ENCODE measurements around the gene TCF7. TPM values are rescaled to one million over a fixed set of nuclear protein-coding genes. Genes with fewer than 3 reads are reported as not detected.
A peak's percentile ranks its signal among the peaks of the same experiment; 100 is the strongest.

Gene TCF7
- total RNA-seq, 4 donors from 2014 or later: 0.25 to 2.1 (median 0.66) TPM

DNA sequence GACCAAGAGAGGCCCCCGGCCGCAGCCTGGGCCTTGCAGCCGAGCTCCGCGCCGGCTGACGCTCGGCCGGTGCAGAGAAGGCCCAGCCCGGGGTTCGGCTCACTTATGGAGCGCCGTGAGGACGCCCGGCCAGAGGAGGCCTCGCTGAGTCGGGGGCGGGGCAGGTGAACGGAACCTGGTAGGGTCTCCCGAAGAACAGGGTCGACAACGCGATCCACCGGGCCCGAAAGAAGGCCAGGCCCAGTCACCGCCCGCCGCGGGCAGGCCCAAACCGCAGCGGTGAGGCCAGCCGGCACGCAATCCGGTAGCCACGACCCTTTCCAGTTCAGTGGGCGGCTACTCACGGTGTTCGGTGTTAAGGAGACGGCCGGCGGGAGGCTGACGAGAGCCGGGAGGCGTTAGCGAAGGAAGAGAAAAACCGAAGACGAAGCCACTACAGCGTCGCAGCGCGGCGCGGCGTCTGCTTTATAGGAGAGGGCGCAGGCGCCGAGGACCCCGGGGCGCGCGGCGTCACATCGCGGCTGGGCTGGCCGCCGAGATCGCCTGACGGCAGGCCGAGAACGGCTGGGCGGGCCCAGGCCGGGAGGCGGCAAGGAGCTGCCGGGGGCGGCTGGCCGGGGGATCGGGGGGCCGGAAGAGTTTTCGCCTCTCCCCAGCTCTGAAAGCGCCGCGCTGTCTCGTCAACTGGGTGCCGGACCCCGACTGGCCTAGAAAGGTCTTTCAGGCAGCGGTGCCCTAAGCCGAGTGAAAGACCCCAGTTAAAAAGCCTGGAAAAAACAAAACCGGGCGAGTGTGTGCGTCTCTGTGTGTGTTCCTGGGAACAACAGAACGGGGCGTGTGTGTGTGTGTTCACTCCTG, 62.3 kb downstream of the TCF7 start, which contains the start of gene SKP1:
TSS of gene SKP1 (minus strand) at position 440 of the 858 bp plus-strand sequence. CDS start 2,928 bp downstream, outside the sequence.
- TF ChIP-seq POLR2A (IDR thresholded peaks at IDR 0.05): peak; percentile 96 to 97
- TF ChIP-seq, protein P1, sequence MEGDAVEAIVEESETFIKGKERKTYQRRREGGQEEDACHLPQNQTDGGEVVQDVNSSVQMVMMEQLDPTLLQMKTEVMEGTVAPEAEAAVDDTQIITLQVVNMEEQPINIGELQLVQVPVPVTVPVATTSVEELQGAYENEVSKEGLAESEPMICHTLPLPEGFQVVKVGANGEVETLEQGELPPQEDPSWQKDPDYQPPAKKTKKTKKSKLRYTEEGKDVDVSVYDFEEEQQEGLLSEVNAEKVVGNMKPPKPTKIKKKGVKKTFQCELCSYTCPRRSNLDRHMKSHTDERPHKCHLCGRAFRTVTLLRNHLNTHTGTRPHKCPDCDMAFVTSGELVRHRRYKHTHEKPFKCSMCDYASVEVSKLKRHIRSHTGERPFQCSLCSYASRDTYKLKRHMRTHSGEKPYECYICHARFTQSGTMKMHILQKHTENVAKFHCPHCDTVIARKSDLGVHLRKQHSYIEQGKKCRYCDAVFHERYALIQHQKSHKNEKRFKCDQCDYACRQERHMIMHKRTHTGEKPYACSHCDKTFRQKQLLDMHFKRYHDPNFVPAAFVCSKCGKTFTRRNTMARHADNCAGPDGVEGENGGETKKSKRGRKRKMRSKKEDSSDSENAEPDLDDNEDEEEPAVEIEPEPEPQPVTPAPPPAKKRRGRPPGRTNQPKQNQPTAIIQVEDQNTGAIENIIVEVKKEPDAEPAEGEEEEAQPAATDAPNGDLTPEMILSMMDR (IDR thresholded peaks at IDR 0.05 in 4 of 5, conservative IDR thresholded peaks at IDR 0.05 in 1 of 5): no peak

DNA sequence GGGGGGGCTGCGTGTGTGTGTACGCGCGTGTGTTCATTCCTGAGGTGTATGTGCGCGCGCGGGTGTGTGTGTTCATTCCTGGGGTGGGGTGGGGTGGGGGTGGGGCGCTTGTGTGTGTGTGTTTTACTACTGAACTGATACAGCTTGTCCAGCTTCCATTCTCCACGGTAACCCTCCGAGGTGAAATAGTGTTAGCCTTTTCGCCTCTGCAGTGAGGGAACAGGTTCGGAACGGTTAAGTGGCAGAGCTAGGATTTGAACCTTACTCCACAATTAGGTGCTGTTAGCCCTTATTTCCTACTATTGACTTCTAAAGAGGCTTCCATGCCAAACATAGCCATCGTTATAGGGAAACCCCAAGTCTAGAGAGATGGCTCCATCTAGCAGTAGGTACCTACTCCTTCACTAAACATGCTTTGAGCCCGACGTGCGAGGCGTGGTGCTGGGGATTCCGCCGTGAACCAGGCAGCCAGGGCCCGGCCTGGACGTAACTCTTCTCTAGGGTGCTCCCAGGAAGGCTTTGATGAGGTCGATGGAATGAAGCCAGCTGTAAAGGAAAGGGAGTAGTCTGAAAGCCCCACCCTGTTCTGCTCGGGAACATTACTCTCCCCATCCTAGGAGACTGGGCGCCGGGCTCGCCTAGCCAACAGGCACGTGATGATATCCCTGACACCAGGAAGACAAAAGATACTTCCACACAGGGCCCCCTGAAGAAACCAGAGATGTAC, 63.1 kb downstream of the TCF7 start:
- peaks cover 37 to 38% of the 10 kb centered on the region in 2 donors for H3K4me1 ChIP-seq
- in situ Hi-C loops (cut with MboI; ENCODE audit: low sequenced_read_pairs in 4 of 4) (loop anchor here in 3 of 4 donors (25.0 kb wide), 1 partner anchor 410 kb away; no protein-coding TSS in a partner anchor), intact Hi-C loops (cut with DNase I; ENCODE audit: low total_unique reads) (loop anchor here (1.0 to 5.0 kb wide), 4 partner anchors 48 to 405 kb away; partner anchors contain the start of genes JADE2 and UBE2B)
- TF ChIP-seq POLR2A (IDR thresholded peaks at IDR 0.05): no peak
- TF ChIP-seq, protein P1 (IDR thresholded peaks at IDR 0.05 in 4 of 5, conservative IDR thresholded peaks at IDR 0.05 in 1 of 5): no peak
- H3K9me3 ChIP-seq: no peaks in the 10 kb centered on the region
- DNase-seq (peak in 1 of 2 donors; percentile 78), ATAC-seq (peak; percentile 52 to 63)
- no peaks in the 10 kb centered on the region for H3K27me3 ChIP-seq
- peak overlapping the region; percentile 96 to 99 (median 98) for H3K4me3 ChIP-seq
- H3K36me3 ChIP-seq: peaks cover 0 to 11% of the 10 kb centered on the region in 2 donors
- peak overlapping the region; percentile 93 to 99 (median 96) for H3K27ac ChIP-seq

More for the DNA sequence above, 62.3 kb downstream of the TCF7 start, which contains the start of gene SKP1:
- in situ Hi-C loops (cut with MboI; ENCODE audit: low sequenced_read_pairs in 4 of 4) (loop anchor here in 3 of 4 donors (25.0 kb wide), 1 partner anchor 411 kb away; no protein-coding TSS in a partner anchor), intact Hi-C loops (cut with DNase I; ENCODE audit: low total_unique reads) (loop anchor here (1.0 to 5.0 kb wide), 4 partner anchors 49 to 406 kb away; partner anchors contain the start of genes JADE2 and UBE2B)
- Histone ChIP-seq H3K27ac (peak within 1 kb of the TSS; percentile 93 to 99 (median 96)), H3K9me3 (no peaks in the 10 kb centered on the region), H3K4me1 (peaks cover 45 to 46% of the 10 kb centered on the region in 2 donors), H3K4me3 (peak within 1 kb of the TSS; percentile 96 to 99 (median 98)), H3K36me3 (peaks cover 0 to 19% of the 10 kb centered on the region in 2 donors), H3K27me3 (no peaks in the 10 kb centered on the region)
- DNase-seq (peak; percentile 68 to 77), ATAC-seq (peak; percentile 72 to 76)

DNA sequence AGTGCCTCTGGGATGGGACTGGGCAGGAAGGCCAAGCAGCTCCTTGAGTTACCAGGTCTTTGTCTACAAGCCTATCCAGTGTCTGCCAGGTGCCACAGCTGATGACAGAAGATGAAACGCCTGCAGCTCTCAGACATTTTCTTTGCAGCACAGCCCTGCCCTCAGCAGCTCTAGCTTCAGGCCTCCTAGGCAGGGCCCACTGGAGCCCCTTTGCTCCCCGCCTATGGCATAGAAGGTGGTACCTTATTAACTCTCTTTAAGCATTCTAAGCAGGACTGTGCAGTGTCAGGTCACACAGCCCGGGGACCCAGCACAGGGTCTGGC, 63.6 kb downstream of the TCF7 start:
- Histone ChIP-seq H3K4me1 (peaks cover 32 to 33% of the 10 kb centered on the region in 2 donors), H3K4me3 (peak overlapping the region in 2 of 4 donors; percentile 98 to 99), H3K9me3 (no peaks in the 10 kb centered on the region), H3K36me3 (peaks cover 0 to 6% of the 10 kb centered on the region in 2 donors), H3K27me3 (no peaks in the 10 kb centered on the region), H3K27ac (peak overlapping the region; percentile 93 to 99 (median 96))
- no peak for ATAC-seq
- intact Hi-C loops (cut with DNase I; ENCODE audit: low total_unique reads): loop anchor here (5.0 kb wide), 2 partner anchors 349 to 404 kb away; partner anchors contain the start of gene JADE2
- peak; percentile 68 to 88 for DNase-seq
- in situ Hi-C loops (cut with MboI; ENCODE audit: low sequenced_read_pairs in 4 of 4): loop anchor here in 3 of 4 donors (25.0 kb wide), 1 partner anchor 409 kb away; no protein-coding TSS in a partner anchor
- TF ChIP-seq, protein P1 (IDR thresholded peaks at IDR 0.05 in 4 of 5, conservative IDR thresholded peaks at IDR 0.05 in 1 of 5): no peak
- TF ChIP-seq POLR2A (IDR thresholded peaks at IDR 0.05): no peak

DNA sequence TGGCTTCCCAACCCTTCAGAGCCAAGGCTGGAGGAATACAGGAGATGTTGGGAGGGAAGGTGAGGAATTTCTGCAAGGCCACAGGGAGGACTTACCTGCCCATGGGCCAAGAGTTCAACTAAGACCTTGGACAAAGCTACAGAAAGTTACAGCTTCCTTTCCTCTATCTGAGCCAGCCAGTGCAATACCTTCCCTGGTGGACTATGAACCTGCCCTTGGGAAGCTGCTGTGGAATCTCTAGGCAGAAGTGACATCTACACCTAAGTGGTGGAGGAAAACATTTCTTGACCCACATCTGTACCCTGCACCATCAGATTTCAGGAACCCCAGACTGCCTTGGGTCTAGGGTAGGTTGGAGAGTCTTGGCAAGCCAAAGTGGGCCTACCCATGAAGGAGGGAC, 69.0 kb downstream of the TCF7 start:
- Histone ChIP-seq H3K4me1 (no peaks in the 10 kb centered on the region), H3K4me3 (no peak overlapping the region), H3K27me3 (no peaks in the 10 kb centered on the region), H3K9me3 (no peaks in the 10 kb centered on the region), H3K27ac (no peak overlapping the region), H3K36me3 (no peaks in the 10 kb centered on the region)
- no peak for DNase-seq
- in situ Hi-C loops (cut with MboI; ENCODE audit: low sequenced_read_pairs in 4 of 4) (loop anchor here in 3 of 4 donors (5.0 to 25.0 kb wide), 2 partner anchors 99 to 404 kb away; no protein-coding TSS in a partner anchor), intact Hi-C loops (cut with DNase I; ENCODE audit: low total_unique reads) (loop anchor here (5.0 kb wide), 1 partner anchor 64 kb away; no protein-coding TSS in a partner anchor)
- no peak for ATAC-seq
- TF ChIP-seq, protein P1 (IDR thresholded peaks at IDR 0.05 in 4 of 5, conservative IDR thresholded peaks at IDR 0.05 in 1 of 5): no peak
- no peak for TF ChIP-seq POLR2A (IDR thresholded peaks at IDR 0.05)
